ENCODE measurements around the gene EEFSEC.

- TF ChIP-seq CTCF (IDR thresholded peaks at IDR 0.05; ENCODE audit: low read length) (no peak), EZH2phosphoT487 (IDR thresholded peaks at IDR 0.05; ENCODE audit: low read length) (no peak), EZH2 (optimal IDR thresholded peaks at IDR 0.05; ENCODE audit: low read depth, low read length) (no peak)
Measured at GRCh38 chr3:128376516-128376915, 223.2 kb downstream of the EEFSEC start.

All from MM.1S (cell line).